Hematopoietic multipotent progenitor cell treated with erythropoietin and hydrocortisone succinate and interleukin-3 and kit ligand, for 15 days (in vitro differentiated cells): Measurements from ENCODE around the gene TP53RK.

Experiments
- DNase-seq: peaks from one replicate; pipeline ENCODE4 v3.0.0-alpha.2; 2015; ENCODE audit warnings: low spot score

Gene TP53RK

GRCh38 chr20:46660487-46660886 is 28.8 kb downstream of the TP53RK start:
- DNase-seq, result no peak

- no peak for DNase-seq
Observed at GRCh38 chr20:46657618-46658017, 31.6 kb downstream of the TP53RK start.

- DNase-seq, result no peak
Observed at GRCh38 chr20:46657137-46657536, 32.1 kb downstream of the TP53RK start.

- no peak for DNase-seq
Observed at GRCh38 chr20:46652699-46653098, 36.5 kb downstream of the TP53RK start.

GRCh38 chr20:46651091-46651962 is 37.9 kb downstream of the TP53RK start, which contains the start of gene SLC13A3:
Gene SLC13A3 (minus strand): TSS chr20:46651459. CDS start chr20:46651421, 38 bp downstream.
- DNase-seq, result no peak

- DNase-seq, result no peak
Observed at GRCh38 chr20:46650575-46651090, 38.6 kb downstream of the TP53RK start.

GRCh38 chr20:46649965-46650542 is 39.2 kb downstream of the TP53RK start:
- DNase-seq, result no peak

- no peak for DNase-seq
Observed at GRCh38 chr20:46649650-46649949, 39.6 kb downstream of the TP53RK start.

GRCh38 chr20:46648903-46649649 is 40.2 kb downstream of the TP53RK start:
- no peak for DNase-seq

- DNase-seq, result no peak
Observed at GRCh38 chr20:46647469-46647868, 41.8 kb downstream of the TP53RK start.

GRCh38 chr20:46646659-46647380 is 42.4 kb downstream of the TP53RK start:
- DNase-seq, result no peak

GRCh38 chr20:46646122-46646521 is 43.1 kb downstream of the TP53RK start:
- DNase-seq, result no peak

- DNase-seq, result no peak
Observed at GRCh38 chr20:46644733-46645132, 44.5 kb downstream of the TP53RK start.

GRCh38 chr20:46644160-46644559 is 45.1 kb downstream of the TP53RK start:
- DNase-seq, result no peak

GRCh38 chr20:46642969-46643343 is 46.3 kb downstream of the TP53RK start:
- DNase-seq, result no peak

- DNase-seq, result no peak
Observed at GRCh38 chr20:46642265-46642968, 46.8 kb downstream of the TP53RK start.

GRCh38 chr20:46641424-46641823 is 47.8 kb downstream of the TP53RK start:
- DNase-seq, result no peak

- no peak for DNase-seq
Observed at GRCh38 chr20:46640536-46641311, 48.5 kb downstream of the TP53RK start.

- DNase-seq, result no peak
Observed at GRCh38 chr20:46640044-46640443, 49.2 kb downstream of the TP53RK start.

- DNase-seq, result no peak
Observed at GRCh38 chr20:46639587-46639986, 49.7 kb downstream of the TP53RK start.

GRCh38 chr20:46638898-46639274 is 50.4 kb downstream of the TP53RK start:
- no peak for DNase-seq
